Pancreas (tissue), 10 donors: ENCODE data around the gene DCC. TPM values are rescaled to one million over a fixed set of nuclear protein-coding genes. Genes with fewer than 3 reads are reported as not detected.

Experiments
- ATAC-seq, 4 donors: fragments of 200-7000 bp; cut with Tn5 transposase; one replicate each; pipeline versions ENCODE4 v1.8.0 to v1.9.1; 2020; ENCODE audit warnings: mild to moderate bottlenecking in 4 of 4, moderate library complexity in 4 of 4
- DNase-seq, 6 donors: peaks; one replicate each; pipeline ENCODE4 v3.0.0-alpha.2; 2020
- FAIRE-seq: peaks from 2 replicates; lab custom pipeline; 2012; peaks lifted over from hg19 to GRCh38; lab: Jason Lieb, UNC
- H3K27ac ChIP-seq, 4 donors: fragments of 200-600 bp; sonication (generic); 1 replicate in 3 of 4; 2 replicates in 1 of 4; pipeline versions ENCODE4 v1.5.0 to v1.8.0; 2020
- H3K27me3 ChIP-seq, 4 donors: fragments of 200-600 bp; one replicate each; pipeline ENCODE4 v1.8.0; 2021
- H3K36me3 ChIP-seq, 3 donors: fragments of 200-600 bp; sonication (generic) in 1 of 3; one replicate each; pipeline versions ENCODE4 v1.5.0 to v1.8.0; 2020 to 2021
- H3K4me1 ChIP-seq, 3 donors: fragments of 200-600 bp; one replicate each; pipeline ENCODE4 v1.8.0; 2021
- H3K4me3 ChIP-seq, 4 donors: fragments of 200-600 bp; sonication (generic) in 2 of 4; one replicate each; pipeline versions ENCODE4 v1.5.0 to v1.8.0; 2020 to 2021
- H3K9me3 ChIP-seq, 4 donors: fragments of 200-600 bp; one replicate each; pipeline ENCODE4 v1.8.0; 2021
- CTCF ChIP-seq, 4 donors: fragments of 200-600 bp; sonication (generic) in 3 of 4; IDR thresholded peaks; one replicate each; pipeline versions ENCODE4 v1.5.0 to v1.8.0; 2021; ENCODE audit warnings: antibody characterized with exemption in 4 of 4
- WGBS, 2 donors: extraction: QIAGEN DNeasy Blood & Tissue Kit; methylation state at CpG; one replicate each; pipeline ENCODE4 v1.1.7; 2013; 5-methylcytosine and 5-hydroxymethylcytosine counted together
- intact Hi-C, 3 donors: fragments of 100-400 bp; cut with DNase I; formaldehyde crosslinking; loops; one replicate each; pipeline versions ENCODE4 v1.11.1 to v1.14.2; 2022
- polyA plus RNA-seq, 2 donors: library from polyadenylated mRNA; stranded (reverse); fragments of 200-250 nt; gene quantifications; one replicate each; pipeline ENCODE4 v1.2.3, GENCODE V29; 2013
- total RNA-seq, 6 donors: library from RNA; stranded (reverse); fragmentation: NEBNext Ultra II Directional in 4 of 6; extraction: Animal tissue kit (Norgen Biotek cat#: 25700) in 4 of 6; gene quantifications; one replicate each; pipeline versions ENCODE4 v1.2.1 to v1.2.4, GENCODE V29; 2021 to 2023
- donor health status: healthy with polysubstance abuse.
- donor health status: DM: no; HTN: no; CAD: no; lungs with moderate emphysema.
- donor health status: DM: no; HTN: no; CAD: no.
- donor health status: control.
- donor health status: control.
- donor health status: Bipolar disorder and iron deficiency.
- donor health status: DM: yes; HTN: yes; CAD: no.
- donor health status: DM: no; HTN: no; CAD: no.
- donor health status: DM: no; HTN: no; CAD: no.
- donor health status: DM: yes; HTN: yes; CAD: no.

DCC gene
- total and polyA plus RNA-seq, 8 donors = 0.18 to 0.44 (median 0.28) TPM; not detected in 1

- H3K27me3 ChIP-seq = no peaks in the 10 kb centered on the region
- no peak for FAIRE-seq
- no peak for TF ChIP-seq CTCF (IDR thresholded peaks at IDR 0.05)
- no peaks in the 10 kb centered on the region for H3K36me3 ChIP-seq
- no peak overlapping the region for H3K27ac ChIP-seq
- ATAC-seq = no peak
- no peak for DNase-seq
- 34 to 40% methylated on average over 4 of the region's 4 CpGs for WGBS, 2 donors
- intact Hi-C loops = no loop called here
- no peaks in the 10 kb centered on the region for H3K4me1 ChIP-seq
- H3K4me3 ChIP-seq = no peak overlapping the region
- no peaks in the 10 kb centered on the region for H3K9me3 ChIP-seq
Observed at GRCh38 chr18:53142005-53142404, 802.0 kb downstream of the DCC start.

- Histone ChIP-seq H3K27ac (no peak overlapping the region), H3K36me3 (no peaks in the 10 kb centered on the region), H3K27me3 (no peaks in the 10 kb centered on the region), H3K4me1 (no peaks in the 10 kb centered on the region), H3K4me3 (no peak overlapping the region), H3K9me3 (no peaks in the 10 kb centered on the region)
- DNase-seq (no peak), FAIRE-seq (no peak), ATAC-seq (no peak)
- intact Hi-C loops = no loop called here
- TF ChIP-seq CTCF (IDR thresholded peaks at IDR 0.05) = no peak
Observed at GRCh38 chr18:53147472-53147871, 807.5 kb downstream of the DCC start.

- Histone ChIP-seq H3K4me3 (no peak overlapping the region), H3K27me3 (no peaks in the 10 kb centered on the region), H3K4me1 (no peaks in the 10 kb centered on the region), H3K27ac (no peak overlapping the region), H3K9me3 (no peaks in the 10 kb centered on the region), H3K36me3 (no peaks in the 10 kb centered on the region)
- FAIRE-seq (no peak), ATAC-seq (no peak), DNase-seq (no peak)
- 61 to 66% methylated on average over 5 of the region's 5 CpGs for WGBS, 2 donors
- TF ChIP-seq CTCF (IDR thresholded peaks at IDR 0.05) = no peak
- intact Hi-C loops = no loop called here
Observed at GRCh38 chr18:53148123-53148522, 808.1 kb downstream of the DCC start.

GRCh38 chr18:53152476-53152875 is 812.5 kb downstream of the DCC start:
- TF ChIP-seq CTCF (IDR thresholded peaks at IDR 0.05) = no peak
- intact Hi-C loops = no loop called here
- Histone ChIP-seq H3K36me3 (no peaks in the 10 kb centered on the region), H3K4me1 (no peaks in the 10 kb centered on the region), H3K4me3 (no peak overlapping the region), H3K27ac (no peak overlapping the region), H3K27me3 (no peaks in the 10 kb centered on the region), H3K9me3 (no peaks in the 10 kb centered on the region)
- ATAC-seq (no peak), DNase-seq (no peak), FAIRE-seq (no peak)
- 56 to 71% methylated on average over 2 of the region's 2 CpGs for WGBS, 2 donors

- 22 to 24% methylated on average over 4 of the region's 4 CpGs for WGBS, 2 donors
- Histone ChIP-seq H3K4me3 (no peak overlapping the region), H3K27ac (no peak overlapping the region), H3K27me3 (no peaks in the 10 kb centered on the region), H3K9me3 (no peaks in the 10 kb centered on the region), H3K36me3 (no peaks in the 10 kb centered on the region), H3K4me1 (no peaks in the 10 kb centered on the region)
- no peak for TF ChIP-seq CTCF (IDR thresholded peaks at IDR 0.05)
- FAIRE-seq = no peak
- DNase-seq = no peak
- intact Hi-C loops = no loop called here
- ATAC-seq = no peak
Observed at GRCh38 chr18:53153281-53153680, 813.3 kb downstream of the DCC start.
